ENCODE results near the gene CLEC14A.

CLEC14A gene

GRCh38 chr14:38252066-38252710 is 3.7 kb downstream of the CLEC14A start:
- no peak for TF ChIP-seq CTCF (IDR thresholded peaks at IDR 0.05; ENCODE audit: low read depth, low read length, missing control alignments)
- DNase-seq (ENCODE audit: extremely low read depth, low read depth): no peak
- H3K4me3 ChIP-seq (replicated peaks; ENCODE audit: low read depth, low read length): no peak overlapping the region

GRCh38 chr14:38250331-38250730 is 5.6 kb downstream of the CLEC14A start:
- TF ChIP-seq CTCF (IDR thresholded peaks at IDR 0.05; ENCODE audit: low read depth, low read length, missing control alignments): no peak
- no peak overlapping the region for H3K4me3 ChIP-seq (replicated peaks; ENCODE audit: low read depth, low read length)
- no peak for DNase-seq (ENCODE audit: extremely low read depth, low read depth)

GRCh38 chr14:38248321-38249028 is 7.4 kb downstream of the CLEC14A start:
- no peak overlapping the region for H3K4me3 ChIP-seq (replicated peaks; ENCODE audit: low read depth, low read length)
- TF ChIP-seq CTCF (IDR thresholded peaks at IDR 0.05; ENCODE audit: low read depth, low read length, missing control alignments): peak; percentile 39
- DNase-seq (ENCODE audit: extremely low read depth, low read depth): no peak

GRCh38 chr14:38243696-38244240 is 12.1 kb downstream of the CLEC14A start:
- no peak overlapping the region for H3K4me3 ChIP-seq (replicated peaks; ENCODE audit: low read depth, low read length)
- no peak for TF ChIP-seq CTCF (IDR thresholded peaks at IDR 0.05; ENCODE audit: low read depth, low read length, missing control alignments)
- no peak for DNase-seq (ENCODE audit: extremely low read depth, low read depth)

- TF ChIP-seq CTCF (IDR thresholded peaks at IDR 0.05; ENCODE audit: low read depth, low read length, missing control alignments): no peak
- no peak for DNase-seq (ENCODE audit: extremely low read depth, low read depth)
These were observed 17.0 kb downstream of the CLEC14A start for GRCh38 chr14:38238878-38239277.

GRCh38 chr14:38238332-38238731 is 17.6 kb downstream of the CLEC14A start:
- DNase-seq (ENCODE audit: extremely low read depth, low read depth): no peak
- no peak for TF ChIP-seq CTCF (IDR thresholded peaks at IDR 0.05; ENCODE audit: low read depth, low read length, missing control alignments)
- H3K4me3 ChIP-seq (replicated peaks; ENCODE audit: low read depth, low read length): no peak overlapping the region

More at GRCh38 chr14:38238878-38239277, 17.0 kb downstream of the CLEC14A start:
- H3K4me3 ChIP-seq (replicated peaks; ENCODE audit: low read depth, low read length): no peak overlapping the region

Measured in HFF-Myc (cell line).